AML-193 (cell line): ENCODE data around the gene CD79B.
"Not testable (repeated sequence)": the region's sequence is repeated elsewhere in the genome, so short reads cannot be mapped to it uniquely, and the experiment has no call there.

ENCODE experiments used
- DNase-seq, 2 experiments: peaks; one replicate each; lab custom pipeline; 2025; lab: John Stamatoyannopoulos, UW

CD79B gene

GRCh38 chr17:63911041-63911635 lies 21.0 kb downstream of the CD79B start, which contains the start of gene CSHL1:
TSS of gene CSHL1 (minus strand) at chr17:63911258. CDS start at chr17:63911196, 62 bp downstream.
- no peak for DNase-seq

- no peak for DNase-seq
Observed at GRCh38 chr17:63910096-63910495, 22.0 kb downstream of the CD79B start.

GRCh38 chr17:63909586-63909985 lies 22.5 kb downstream of the CD79B start:
- DNase-seq: not testable (repeated sequence)

GRCh38 chr17:63907161-63907778 lies 24.9 kb downstream of the CD79B start:
- DNase-seq: peak; percentile 49 to 58

- DNase-seq: not testable (repeated sequence)
Observed at GRCh38 chr17:63904796-63905195, 27.3 kb downstream of the CD79B start.

- DNase-seq: peak; percentile 49 to 55
Observed at GRCh38 chr17:63903787-63904201, 28.3 kb downstream of the CD79B start.

GRCh38 chr17:63901971-63902370 lies 30.2 kb downstream of the CD79B start:
- DNase-seq: not testable (repeated sequence)

- not testable (repeated sequence) for DNase-seq
Observed at GRCh38 chr17:63898899-63899798, 33.0 kb downstream of the CD79B start.

GRCh38 chr17:63896524-63897354 lies 35.4 kb downstream of the CD79B start, which contains the start of gene CSH1:
TSS of gene CSH1 (minus strand) at chr17:63896574. CDS start at chr17:63896511, 63 bp downstream.
- not testable (repeated sequence) for DNase-seq

GRCh38 chr17:63894821-63895220 lies 37.3 kb downstream of the CD79B start:
- not testable (repeated sequence) for DNase-seq

GRCh38 chr17:63894021-63894420 lies 38.1 kb downstream of the CD79B start:
- not testable (repeated sequence) for DNase-seq

- not testable (repeated sequence) for DNase-seq
Observed at GRCh38 chr17:63892316-63893037, 39.7 kb downstream of the CD79B start.

- DNase-seq: peak; percentile 53 to 67
Observed at GRCh38 chr17:63889026-63889848, 42.9 kb downstream of the CD79B start.

GRCh38 chr17:63885119-63885518 lies 47.0 kb downstream of the CD79B start:
- DNase-seq: not testable (repeated sequence)

- not testable (repeated sequence) for DNase-seq
Observed at GRCh38 chr17:63882626-63883126, 49.5 kb downstream of the CD79B start.

- DNase-seq: peak; percentile 39 to 53
Observed at GRCh38 chr17:63881935-63882601, 50.1 kb downstream of the CD79B start, which contains the start of gene GH2. TSS of gene GH2 (minus strand) at chr17:63881944. CDS start at chr17:63881801, 143 bp downstream.

GRCh38 chr17:63881337-63881736 lies 50.8 kb downstream of the CD79B start:
- DNase-seq: not testable (repeated sequence)

- DNase-seq: no peak
Observed at GRCh38 chr17:63880706-63881105, 51.4 kb downstream of the CD79B start.
